Esophagus mucosa (tissue), 1 donor: Measurements from ENCODE around the gene ZW10. TPM values are rescaled to one million over a fixed set of nuclear protein-coding genes. Genes with fewer than 3 reads are reported as not detected.
A peak's percentile ranks its signal among the peaks of the same experiment; 100 is the strongest.

ENCODE experiments used
- ATAC-seq: fragments of 200-7000 bp; cut with Tn5 transposase; one replicate; pipeline ENCODE4 v1.9.1; 2020
- total RNA-seq: library from RNA; stranded (reverse); gene quantifications from one replicate; pipeline ENCODE4 v1.2.4, GENCODE V29; 2023
- donor health status: DM: yes; HTN: yes; CAD: no.

Gene ZW10
- total RNA-seq, 1 donor from 2014 or later, result 10.2 TPM

DNA sequence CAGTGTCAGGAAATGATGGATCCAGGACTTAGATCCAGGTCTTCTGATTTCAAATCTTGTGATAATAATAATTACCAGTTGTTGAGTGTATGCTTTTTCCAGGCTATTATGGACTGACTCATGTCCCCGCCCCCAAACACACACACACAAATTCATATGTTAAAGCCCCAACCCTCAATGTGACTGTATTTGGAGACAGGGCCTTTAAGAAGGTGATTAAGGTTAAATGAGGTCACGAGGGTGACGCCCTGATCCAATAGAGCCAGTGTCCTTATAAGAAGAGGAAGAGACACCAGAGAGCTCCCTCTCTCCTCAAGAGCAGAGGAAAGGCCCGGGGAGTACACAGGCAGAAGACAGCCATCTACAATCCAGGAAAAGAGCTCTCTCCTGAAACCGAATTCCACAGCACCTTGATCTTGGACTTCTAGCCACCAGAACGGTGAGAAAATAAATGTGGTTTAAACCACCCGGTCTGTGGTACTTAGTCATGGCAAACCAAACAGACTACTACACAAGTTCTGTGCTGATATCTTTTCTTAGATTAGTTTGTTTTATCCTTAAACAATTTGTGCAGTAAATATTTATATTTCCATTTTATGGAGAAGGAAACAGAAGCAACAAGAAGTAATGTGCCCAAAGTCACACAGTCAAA, 75.6 kb downstream of the ZW10 start:
- no peak for ATAC-seq

DNA sequence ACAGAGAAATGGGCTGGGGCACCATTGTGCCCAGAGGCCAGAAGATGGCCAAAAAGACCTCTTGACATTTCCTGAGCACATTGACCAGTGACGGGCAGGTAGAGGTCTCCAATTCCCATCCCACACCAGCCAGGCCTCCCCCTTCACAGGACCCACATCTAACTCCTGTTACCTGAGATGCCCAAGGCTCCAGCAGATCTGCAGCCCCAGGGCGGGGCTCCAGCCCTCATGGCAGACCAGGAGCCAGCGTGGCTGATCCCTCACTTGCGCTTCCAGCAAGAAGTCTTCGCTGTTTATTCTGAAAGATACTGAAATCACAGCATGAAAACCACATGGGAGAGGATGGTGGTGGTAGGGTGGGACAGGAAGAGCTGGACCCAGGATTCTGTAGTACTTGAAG, 76.4 kb downstream of the ZW10 start:
- ATAC-seq, result no peak

- ATAC-seq, result no peak
These were observed 78.3 kb downstream of the ZW10 start for GRCh38 chr11:113695207-113695606.

GRCh38 chr11:113694390-113694789, 79.1 kb downstream of the ZW10 start:
- no peak for ATAC-seq

DNA sequence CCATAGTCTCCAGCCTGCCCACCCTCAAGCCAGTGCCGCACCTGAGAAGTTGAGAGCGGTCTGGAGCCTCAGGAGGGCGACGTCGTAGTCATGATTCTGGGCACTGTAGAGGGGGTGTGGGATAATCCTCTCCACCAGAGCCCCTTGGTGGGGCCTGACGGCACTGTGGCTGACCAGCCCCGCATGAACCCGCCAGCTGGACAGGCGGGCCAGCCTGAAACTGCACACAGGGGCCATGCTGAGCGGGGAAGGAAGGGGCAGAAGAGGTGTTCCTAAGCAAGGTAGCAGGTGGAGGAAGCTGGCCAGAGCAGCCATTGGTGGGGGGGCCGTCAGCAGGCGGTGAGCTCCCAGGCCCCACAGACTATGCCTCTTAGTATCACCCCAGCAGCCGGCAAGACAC, 80.5 kb downstream of the ZW10 start:
- no peak for ATAC-seq

- ATAC-seq, result peak; percentile 99
These were observed 82.6 kb downstream of the ZW10 start for GRCh38 chr11:113690619-113691569.

DNA sequence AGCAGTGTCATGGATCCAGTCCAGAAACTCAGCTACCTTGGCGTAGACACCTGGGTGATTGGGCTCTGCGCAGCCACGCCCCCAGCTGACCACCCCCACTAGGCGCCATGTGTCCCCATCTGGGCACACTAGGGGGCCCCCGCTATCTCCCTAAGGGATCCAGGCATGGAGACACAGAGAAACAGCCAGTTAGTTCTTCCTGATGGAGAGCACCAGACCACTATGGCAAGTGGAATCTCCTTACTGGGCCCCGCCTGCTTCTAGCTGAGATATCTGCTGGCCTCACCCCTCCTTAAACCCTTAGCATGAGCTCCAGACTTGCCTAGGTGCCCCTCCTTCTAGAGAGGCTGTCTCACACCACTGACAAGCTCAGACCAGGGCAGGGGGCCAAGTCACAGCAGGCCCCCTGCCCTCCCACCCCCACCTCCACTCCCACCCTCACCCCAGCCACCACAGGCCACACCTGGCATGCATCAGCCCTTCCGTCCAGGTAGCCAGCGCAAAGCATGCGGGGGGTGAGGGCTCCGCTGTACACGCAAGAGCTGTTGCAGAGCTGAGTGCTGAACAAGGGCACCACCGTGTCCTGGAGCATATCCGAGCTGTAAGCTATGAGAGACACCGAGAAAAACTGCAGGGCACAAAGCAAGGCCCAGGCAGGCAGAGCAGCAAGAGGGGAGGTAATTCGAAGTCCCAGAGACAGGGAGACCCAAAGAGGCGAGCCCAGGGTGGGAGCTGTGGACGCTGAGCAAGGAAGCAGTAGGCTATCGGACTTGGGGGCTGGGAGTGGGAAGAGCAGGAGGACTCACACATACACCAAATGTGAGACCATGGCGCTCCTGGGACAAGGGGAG, 83.5 kb downstream of the ZW10 start:
- no peak for ATAC-seq

GRCh38 chr11:113685654-113686359, 87.7 kb downstream of the ZW10 start:
- no peak for ATAC-seq

GRCh38 chr11:113684496-113684895, 89.0 kb downstream of the ZW10 start:
- no peak for ATAC-seq

- ATAC-seq, result no peak
These were observed 89.9 kb downstream of the ZW10 start for GRCh38 chr11:113683481-113684046.

Other genes with a start within 250 kb of the ZW10 start
- 0.40 TPM for gene TMPRSS5, start 67.4 kb downstream of the ZW10 start, total RNA-seq
- gene CLDN25, start 6.1 kb upstream of the ZW10 start, total RNA-seq, result not detected
- 15.3 TPM for gene USP28, start 101.9 kb upstream of the ZW10 start, total RNA-seq
- 0.28 TPM for gene HTR3B, start 131.1 kb upstream of the ZW10 start, total RNA-seq
- not detected for gene HTR3A, start 201.4 kb upstream of the ZW10 start, total RNA-seq